GM23338 (cell line): ENCODE results near the gene COL25A1. TPM values are rescaled to one million over a fixed set of nuclear protein-coding genes. Genes with fewer than 3 reads are reported as not detected.

Source experiments
- ATAC-seq: fragments of 200-7000 bp; cut with Tn5 transposase; 3 replicates; pipeline ENCODE4 v1.9.1; 2020
- DNase-seq: peaks from one replicate; pipeline ENCODE4 v3.0.0-alpha.2; 2015; ENCODE audit warnings: low spot score
- H2AFZ ChIP-seq: fragments of 200-600 bp; sonication (generic); 2 replicates; pipeline ENCODE4 v1.8.0; 2016; ENCODE audit warnings: antibody characterized with exemption, mild to moderate bottlenecking, moderate library complexity
- H3F3A ChIP-seq: fragments of 200-600 bp; sonication (generic); replicated peaks from 2 replicates; pipeline ENCODE4 v1.8.0; 2017; ENCODE audit warnings: antibody characterized with exemption, mixed run types, low read depth
- H3K27ac ChIP-seq: fragments of 200-600 bp; sonication (generic); 2 replicates; pipeline ENCODE4 v1.6.1; 2016; ENCODE audit warnings: low read depth
- H3K27me3 ChIP-seq: fragments of 200-600 bp; sonication (generic); 2 replicates; pipeline ENCODE4 v1.8.0; 2016; ENCODE audit warnings: mild to moderate bottlenecking, mixed run types, moderate library complexity; ENCODE audit not compliant: insufficient read depth
- H3K36me3 ChIP-seq: fragments of 200-600 bp; sonication (generic); 2 replicates; pipeline ENCODE4 v1.8.0; 2016; ENCODE audit warnings: mild to moderate bottlenecking; ENCODE audit not compliant: insufficient read depth
- H3K4me1 ChIP-seq: fragments of 200-600 bp; sonication (generic); 2 replicates; pipeline ENCODE4 v1.8.0; 2016; ENCODE audit warnings: mild to moderate bottlenecking, moderate library complexity; ENCODE audit not compliant: insufficient read depth
- H3K4me2 ChIP-seq: fragments of 200-600 bp; sonication (generic); 2 replicates; pipeline ENCODE4 v1.7.1; 2017; ENCODE audit warnings: mixed run types
- H3K4me3 ChIP-seq: fragments of 200-600 bp; sonication (generic); 2 replicates; pipeline ENCODE4 v1.6.1; 2016; ENCODE audit warnings: mixed run types
- H3K79me2 ChIP-seq: fragments of 200-600 bp; sonication (generic); replicated peaks from 2 replicates; pipeline ENCODE4 v1.8.0; 2017; ENCODE audit warnings: mild to moderate bottlenecking; ENCODE audit not compliant: insufficient read depth
- H3K9me2 ChIP-seq: fragments of 200-600 bp; sonication (generic); 2 replicates; pipeline ENCODE4 v1.8.0; 2017; ENCODE audit not compliant: insufficient read depth
- H4K20me1 ChIP-seq: fragments of 200-600 bp; sonication (generic); replicated peaks from 2 replicates; pipeline ENCODE4 v1.8.0; 2017; ENCODE audit warnings: mild to moderate bottlenecking; ENCODE audit not compliant: insufficient read depth
- H3K27ac Mint-ChIP-seq: 2 replicates; pipeline ENCODE4 v1.8.0; 2020; ENCODE audit warnings: inconsistent platforms, mild to moderate bottlenecking, moderate library complexity, mixed read lengths
- H3K27me3 Mint-ChIP-seq: 3 replicates; pipeline ENCODE4 v1.8.0; 2022; ENCODE audit warnings: low read depth, mild to moderate bottlenecking, moderate library complexity, mixed read lengths, inconsistent platforms; ENCODE audit not compliant: insufficient read depth, poor library complexity
- H3K36me3 Mint-ChIP-seq: 3 replicates; pipeline ENCODE4 v1.8.0; 2021; ENCODE audit warnings: low read depth, mild to moderate bottlenecking, inconsistent platforms, moderate library complexity, mixed read lengths
- H3K4me1 Mint-ChIP-seq: 3 replicates; pipeline ENCODE4 v1.8.0; 2020; ENCODE audit warnings: mild to moderate bottlenecking, inconsistent platforms, mixed read lengths
- H3K4me3 Mint-ChIP-seq: 3 replicates; pipeline ENCODE4 v1.8.0; 2021; ENCODE audit warnings: moderate library complexity, mild to moderate bottlenecking, inconsistent platforms, mixed read lengths
- H3K9me3 Mint-ChIP-seq: 3 replicates; pipeline ENCODE4 v1.8.0; 2020; ENCODE audit warnings: moderate library complexity, mild to moderate bottlenecking, inconsistent platforms, mixed read lengths
- CREB1 ChIP-seq: fragments of 250-450 bp; sonication (Bioruptor Pico); IDR thresholded peaks from 2 replicates; pipeline ENCODE4 v1.5.0; 2020; ENCODE audit warnings: low read depth, mild to moderate bottlenecking, moderate library complexity
- EZH2 ChIP-seq: fragments of 200-600 bp; sonication (generic); IDR thresholded peaks from one replicate; pipeline ENCODE4 v1.8.0; 2017; ENCODE audit warnings: antibody characterized with exemption, mild to moderate bottlenecking, low read depth; ENCODE audit not compliant: unreplicated experiment
- EZH2phosphoT487 ChIP-seq: fragments of 200-600 bp; sonication (generic); IDR thresholded peaks from one replicate; pipeline ENCODE4 v1.8.1; 2018; ENCODE audit warnings: antibody characterized with exemption; ENCODE audit not compliant: unreplicated experiment
- JUNB ChIP-seq: IDR thresholded peaks from one replicate; pipeline ENCODE4 v1.6.1; 2016; ENCODE audit warnings: antibody characterized with exemption; ENCODE audit not compliant: unreplicated experiment
- NANOG ChIP-seq: IDR thresholded peaks from 2 replicates; pipeline ENCODE4 v1.6.1; 2016; ENCODE audit warnings: antibody characterized with exemption, borderline replicate concordance
- POLR2AphosphoS5 ChIP-seq: IDR thresholded peaks from 2 replicates; pipeline ENCODE4 v1.6.1; 2016; ENCODE audit warnings: antibody characterized with exemption, low read depth
- REST ChIP-seq: IDR thresholded peaks from one replicate; pipeline ENCODE4 v1.6.1; 2018; ENCODE audit warnings: antibody characterized with exemption; ENCODE audit not compliant: unreplicated experiment
- STAT1 ChIP-seq: IDR thresholded peaks from one replicate; pipeline ENCODE4 v1.6.1; 2016; ENCODE audit warnings: antibody characterized with exemption; ENCODE audit not compliant: unreplicated experiment
- ZNF114 ChIP-seq: fragments of 250-450 bp; sonication (Bioruptor Pico); IDR thresholded peaks from 2 replicates; pipeline ENCODE4 v1.5.0; 2020; ENCODE audit warnings: mild to moderate bottlenecking, moderate library complexity
- polyA plus RNA-seq: library from polyadenylated mRNA; unstranded; fragments of >200 nt; fragmentation: Nextera tagmentation; extraction: Ambion mirVana; gene quantifications from 2 replicates; pipeline ENCODE4 v1.2.1, GENCODE V29; 2016
- total RNA-seq: library from RNA; depleted of rRNA; stranded (reverse); fragments of >200 nt; shearing (Covaris generic); gene quantifications from 2 replicates; pipeline ENCODE4 v1.2.3, GENCODE V29; 2014
- TF ChIP-seq, protein P1 (sequence below): IDR thresholded peaks from 2 replicates; pipeline ENCODE4 v1.6.1; 2016; ENCODE audit warnings: antibody characterized with exemption
- TF ChIP-seq, protein P2 (sequence below): fragments of 250-450 bp; sonication (Bioruptor Pico); IDR thresholded peaks from 2 replicates; pipeline ENCODE4 v1.5.0; 2020; ENCODE audit warnings: mild to moderate bottlenecking, moderate library complexity

COL25A1 gene
- total and polyA plus RNA-seq, 2 experiments from 2014 or later, result 3.9 to 5.6 TPM

- H3K4me2 ChIP-seq, result no peak overlapping the region
- H3F3A ChIP-seq, result peaks cover 7% of the 10 kb centered on the region; the same call in 1 of the 2 replicates
- no peaks in the 10 kb centered on the region for H4K20me1 ChIP-seq
- no peaks in the 10 kb centered on the region for H3K79me2 ChIP-seq
- ATAC-seq (no peak), DNase-seq (no peak)
- no peaks in the 10 kb centered on the region for H3K36me3 Mint-ChIP-seq
- TF ChIP-seq CREB1 (CRISPR knock-in tag), result no peak
- TF ChIP-seq JUNB, result no peak
- TF ChIP-seq POLR2AphosphoS5, result no peak
- TF ChIP-seq, protein P1, sequence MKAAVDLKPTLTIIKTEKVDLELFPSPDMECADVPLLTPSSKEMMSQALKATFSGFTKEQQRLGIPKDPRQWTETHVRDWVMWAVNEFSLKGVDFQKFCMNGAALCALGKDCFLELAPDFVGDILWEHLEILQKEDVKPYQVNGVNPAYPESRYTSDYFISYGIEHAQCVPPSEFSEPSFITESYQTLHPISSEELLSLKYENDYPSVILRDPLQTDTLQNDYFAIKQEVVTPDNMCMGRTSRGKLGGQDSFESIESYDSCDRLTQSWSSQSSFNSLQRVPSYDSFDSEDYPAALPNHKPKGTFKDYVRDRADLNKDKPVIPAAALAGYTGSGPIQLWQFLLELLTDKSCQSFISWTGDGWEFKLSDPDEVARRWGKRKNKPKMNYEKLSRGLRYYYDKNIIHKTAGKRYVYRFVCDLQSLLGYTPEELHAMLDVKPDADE, result no peak
- TF ChIP-seq NANOG, result no peak
- TF ChIP-seq STAT1, result no peak
- TF ChIP-seq ZNF114 (CRISPR knock-in tag), result no peak
- TF ChIP-seq REST, result no peak
- H3K9me3 Mint-ChIP-seq, result no peaks in the 10 kb centered on the region
- H3K4me1 ChIP-seq, result peaks cover 22% of the 10 kb centered on the region
- H3K27me3 Mint-ChIP-seq, result peaks cover 18% of the 10 kb centered on the region
- peaks cover 27% of the 10 kb centered on the region for H3K27me3 ChIP-seq
- no peaks in the 10 kb centered on the region for H3K36me3 ChIP-seq
- no peak overlapping the region for H3K27ac ChIP-seq
- peaks cover 16% of the 10 kb centered on the region for H3K4me1 Mint-ChIP-seq
- no peaks in the 10 kb centered on the region for H3K9me2 ChIP-seq
- H2AFZ ChIP-seq, result no peak overlapping the region
- H3K4me3 Mint-ChIP-seq, result no peak overlapping the region
- no peak overlapping the region for H3K27ac Mint-ChIP-seq
- H3K4me3 ChIP-seq, result no peak overlapping the region
Measured at GRCh38 chr4:108766058-108766457, 536.4 kb downstream of the COL25A1 start.

GRCh38 chr4:108763986-108764385, 538.5 kb downstream of the COL25A1 start:
- H3K27ac Mint-ChIP-seq, result no peak overlapping the region
- TF ChIP-seq, protein P2, sequence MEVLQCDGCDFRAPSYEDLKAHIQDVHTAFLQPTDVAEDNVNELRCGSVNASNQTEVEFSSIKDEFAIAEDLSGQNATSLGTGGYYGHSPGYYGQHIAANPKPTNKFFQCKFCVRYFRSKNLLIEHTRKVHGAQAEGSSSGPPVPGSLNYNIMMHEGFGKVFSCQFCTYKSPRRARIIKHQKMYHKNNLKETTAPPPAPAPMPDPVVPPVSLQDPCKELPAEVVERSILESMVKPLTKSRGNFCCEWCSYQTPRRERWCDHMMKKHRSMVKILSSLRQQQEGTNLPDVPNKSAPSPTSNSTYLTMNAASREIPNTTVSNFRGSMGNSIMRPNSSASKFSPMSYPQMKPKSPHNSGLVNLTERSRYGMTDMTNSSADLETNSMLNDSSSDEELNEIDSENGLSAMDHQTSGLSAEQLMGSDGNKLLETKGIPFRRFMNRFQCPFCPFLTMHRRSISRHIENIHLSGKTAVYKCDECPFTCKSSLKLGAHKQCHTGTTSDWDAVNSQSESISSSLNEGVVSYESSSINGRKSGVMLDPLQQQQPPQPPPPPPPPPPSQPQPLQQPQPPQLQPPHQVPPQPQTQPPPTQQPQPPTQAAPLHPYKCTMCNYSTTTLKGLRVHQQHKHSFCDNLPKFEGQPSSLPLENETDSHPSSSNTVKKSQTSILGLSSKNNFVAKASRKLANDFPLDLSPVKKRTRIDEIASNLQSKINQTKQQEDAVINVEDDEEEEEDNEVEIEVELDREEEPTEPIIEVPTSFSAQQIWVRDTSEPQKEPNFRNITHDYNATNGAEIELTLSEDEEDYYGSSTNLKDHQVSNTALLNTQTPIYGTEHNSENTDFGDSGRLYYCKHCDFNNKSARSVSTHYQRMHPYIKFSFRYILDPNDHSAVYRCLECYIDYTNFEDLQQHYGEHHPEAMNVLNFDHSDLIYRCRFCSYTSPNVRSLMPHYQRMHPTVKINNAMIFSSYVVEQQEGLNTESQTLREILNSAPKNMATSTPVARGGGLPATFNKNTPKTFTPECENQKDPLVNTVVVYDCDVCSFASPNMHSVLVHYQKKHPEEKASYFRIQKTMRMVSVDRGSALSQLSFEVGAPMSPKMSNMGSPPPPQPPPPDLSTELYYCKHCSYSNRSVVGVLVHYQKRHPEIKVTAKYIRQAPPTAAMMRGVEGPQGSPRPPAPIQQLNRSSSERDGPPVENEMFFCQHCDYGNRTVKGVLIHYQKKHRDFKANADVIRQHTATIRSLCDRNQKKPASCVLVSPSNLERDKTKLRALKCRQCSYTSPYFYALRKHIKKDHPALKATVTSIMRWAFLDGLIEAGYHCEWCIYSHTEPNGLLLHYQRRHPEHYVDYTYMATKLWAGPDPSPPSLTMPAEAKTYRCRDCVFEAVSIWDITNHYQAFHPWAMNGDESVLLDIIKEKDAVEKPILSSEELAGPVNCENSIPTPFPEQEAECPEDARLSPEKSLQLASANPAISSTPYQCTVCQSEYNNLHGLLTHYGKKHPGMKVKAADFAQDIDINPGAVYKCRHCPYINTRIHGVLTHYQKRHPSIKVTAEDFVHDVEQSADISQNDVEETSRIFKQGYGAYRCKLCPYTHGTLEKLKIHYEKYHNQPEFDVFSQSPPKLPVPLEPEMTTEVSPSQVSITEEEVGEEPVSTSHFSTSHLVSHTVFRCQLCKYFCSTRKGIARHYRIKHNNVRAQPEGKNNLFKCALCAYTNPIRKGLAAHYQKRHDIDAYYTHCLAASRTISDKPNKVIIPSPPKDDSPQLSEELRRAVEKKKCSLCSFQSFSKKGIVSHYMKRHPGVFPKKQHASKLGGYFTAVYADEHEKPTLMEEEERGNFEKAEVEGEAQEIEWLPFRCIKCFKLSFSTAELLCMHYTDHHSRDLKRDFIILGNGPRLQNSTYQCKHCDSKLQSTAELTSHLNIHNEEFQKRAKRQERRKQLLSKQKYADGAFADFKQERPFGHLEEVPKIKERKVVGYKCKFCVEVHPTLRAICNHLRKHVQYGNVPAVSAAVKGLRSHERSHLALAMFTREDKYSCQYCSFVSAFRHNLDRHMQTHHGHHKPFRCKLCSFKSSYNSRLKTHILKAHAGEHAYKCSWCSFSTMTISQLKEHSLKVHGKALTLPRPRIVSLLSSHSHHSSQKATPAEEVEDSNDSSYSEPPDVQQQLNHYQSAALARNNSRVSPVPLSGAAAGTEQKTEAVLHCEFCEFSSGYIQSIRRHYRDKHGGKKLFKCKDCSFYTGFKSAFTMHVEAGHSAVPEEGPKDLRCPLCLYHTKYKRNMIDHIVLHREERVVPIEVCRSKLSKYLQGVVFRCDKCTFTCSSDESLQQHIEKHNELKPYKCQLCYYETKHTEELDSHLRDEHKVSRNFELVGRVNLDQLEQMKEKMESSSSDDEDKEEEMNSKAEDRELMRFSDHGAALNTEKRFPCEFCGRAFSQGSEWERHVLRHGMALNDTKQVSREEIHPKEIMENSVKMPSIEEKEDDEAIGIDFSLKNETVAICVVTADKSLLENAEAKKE (CRISPR knock-in tag), result no peak
- TF ChIP-seq CREB1 (CRISPR knock-in tag), result no peak
- no peak for TF ChIP-seq EZH2
- no peak for TF ChIP-seq EZH2phosphoT487

More at GRCh38 chr4:108763986-108764385, 538.5 kb downstream of the COL25A1 start:
- H3K27me3 ChIP-seq, result peaks cover 32% of the 10 kb centered on the region
- Mint-ChIP-seq H3K27me3 (peaks cover 18% of the 10 kb centered on the region), H3K4me3 (no peak overlapping the region), H3K36me3 (no peaks in the 10 kb centered on the region), H3K9me3 (no peaks in the 10 kb centered on the region), H3K4me1 (peaks cover 11% of the 10 kb centered on the region)
- H3F3A ChIP-seq, result peaks cover 7% of the 10 kb centered on the region; the same call in 1 of the 2 replicates
- peaks cover 12% of the 10 kb centered on the region for H3K4me1 ChIP-seq
- ATAC-seq (no peak), DNase-seq (no peak)
- H3K79me2 ChIP-seq, result no peaks in the 10 kb centered on the region
- H3K9me2 ChIP-seq, result no peaks in the 10 kb centered on the region
- H3K4me2 ChIP-seq, result no peak overlapping the region
- H3K27ac ChIP-seq, result no peak overlapping the region
- H3K36me3 ChIP-seq, result no peaks in the 10 kb centered on the region
- H2AFZ ChIP-seq, result no peak overlapping the region
- H3K4me3 ChIP-seq, result no peak overlapping the region
- no peaks in the 10 kb centered on the region for H4K20me1 ChIP-seq
